H9 (cell line): Measurements from ENCODE around the gene MUCL3. TPM values are rescaled to one million over a fixed set of nuclear protein-coding genes. Genes with fewer than 3 reads are reported as not detected.
A peak's percentile ranks its signal among the peaks of the same experiment; 100 is the strongest.

Experiments used
- DNase-seq: peaks from one replicate; pipeline ENCODE4 v3.0.0-alpha.2; 2017
- H2AFZ ChIP-seq: one replicate; pipeline ENCODE4 v1.6.1; 2013; ENCODE audit warnings: mild to moderate bottlenecking, low read length, control low read depth, moderate library complexity
- H2AK5ac ChIP-seq: 2 replicates; pipeline ENCODE4 v1.6.1; 2013; ENCODE audit warnings: low read length, control low read depth, mixed read lengths; ENCODE audit not compliant: insufficient read length
- H2BK120ac ChIP-seq: one replicate; pipeline ENCODE4 v1.6.1; 2013; ENCODE audit warnings: low read depth, mild to moderate bottlenecking, low read length, control low read depth, inconsistent platforms; ENCODE audit not compliant: poor library complexity, severe bottlenecking
- H2BK12ac ChIP-seq: 2 replicates; pipeline ENCODE4 v1.6.1; 2013; ENCODE audit warnings: low read length, control low read depth, mixed read lengths, low read depth; ENCODE audit not compliant: insufficient read length
- H2BK15ac ChIP-seq: 2 replicates; pipeline ENCODE4 v1.6.1; 2013; ENCODE audit warnings: low read depth, low read length, control low read depth
- H2BK20ac ChIP-seq: one replicate; pipeline ENCODE4 v1.6.1; 2013; ENCODE audit warnings: low read depth, mild to moderate bottlenecking, low read length, control low read depth, inconsistent platforms; ENCODE audit not compliant: poor library complexity, severe bottlenecking
- H2BK5ac ChIP-seq: 2 replicates; pipeline ENCODE4 v1.6.1; 2013; ENCODE audit warnings: low read length, control low read depth, mixed read lengths; ENCODE audit not compliant: insufficient read length
- H3K14ac ChIP-seq: 2 replicates; pipeline ENCODE4 v1.6.1; 2013; ENCODE audit warnings: low read length, control low read depth; ENCODE audit not compliant: insufficient read depth
- H3K18ac ChIP-seq: 2 replicates; pipeline ENCODE4 v1.6.1; 2013; ENCODE audit warnings: low read depth, mild to moderate bottlenecking, mixed read lengths, low read length, control low read depth; ENCODE audit not compliant: insufficient read length
- H3K23ac ChIP-seq: 2 replicates; pipeline ENCODE4 v1.6.1; 2013; ENCODE audit warnings: low read length, control low read depth, mixed read lengths, low read depth; ENCODE audit not compliant: insufficient read length
- H3K23me2 ChIP-seq: 2 replicates; pipeline ENCODE4 v1.6.1; 2013; ENCODE audit warnings: low read depth, mild to moderate bottlenecking, mixed read lengths, low read length, control low read depth; ENCODE audit not compliant: insufficient read length, poor library complexity, severe bottlenecking
- H3K27ac ChIP-seq: 2 replicates; pipeline ENCODE4 v1.5.1; 2013; ENCODE audit warnings: low read length, control low read depth, mixed read lengths, low read depth; ENCODE audit not compliant: insufficient read length
- H3K27me3 ChIP-seq: 2 replicates; pipeline ENCODE4 v1.6.1; 2013; ENCODE audit warnings: low read length, control low read depth, inconsistent platforms; ENCODE audit not compliant: insufficient read depth
- H3K4ac ChIP-seq: 2 replicates; pipeline ENCODE4 v1.6.1; 2013; ENCODE audit warnings: low read depth, mild to moderate bottlenecking, control low read depth, inconsistent platforms, low read length, moderate library complexity
- H3K4me1 ChIP-seq: 2 replicates; pipeline ENCODE4 v1.6.1; 2013; ENCODE audit warnings: low read length, control low read depth, inconsistent platforms; ENCODE audit not compliant: insufficient read depth
- H3K4me2 ChIP-seq: 2 replicates; pipeline ENCODE4 v1.6.1; 2013; ENCODE audit warnings: low read length, control low read depth, mixed read lengths; ENCODE audit not compliant: insufficient read length, insufficient read depth
- H3K56ac ChIP-seq: 2 replicates; pipeline ENCODE4 v1.6.1; 2013; ENCODE audit warnings: low read depth, mild to moderate bottlenecking, mixed read lengths, low read length, control low read depth; ENCODE audit not compliant: insufficient read length
- H3K79me1 ChIP-seq: 2 replicates; pipeline ENCODE4 v1.6.1; 2013; ENCODE audit warnings: low read depth, mild to moderate bottlenecking, moderate library complexity, low read length, control low read depth, inconsistent platforms; ENCODE audit not compliant: insufficient read depth, poor library complexity, severe bottlenecking
- H3K79me2 ChIP-seq: 2 replicates; pipeline ENCODE4 v1.6.1; 2013; ENCODE audit warnings: low read length, control low read depth, inconsistent platforms; ENCODE audit not compliant: insufficient read depth
- H3K9ac ChIP-seq: 2 replicates; pipeline ENCODE4 v1.6.1; 2013; ENCODE audit warnings: low read length, control low read depth, mixed read lengths; ENCODE audit not compliant: insufficient read length; ENCODE audit errors: extremely low read depth
- H3K9me3 ChIP-seq: one replicate; pipeline ENCODE4 v1.6.1; 2013; ENCODE audit warnings: low read depth, low read length, inconsistent platforms; ENCODE audit not compliant: control insufficient read depth
- H3T11ph ChIP-seq: one replicate; pipeline ENCODE4 v1.6.1; 2013; ENCODE audit warnings: mild to moderate bottlenecking, low read length, control low read depth, inconsistent platforms
- H4K20me1 ChIP-seq: one replicate; pipeline ENCODE4 v1.6.1; 2013; ENCODE audit not compliant: control insufficient read depth, insufficient read length, insufficient read depth
- H4K5ac ChIP-seq: 2 replicates; pipeline ENCODE4 v1.6.1; 2013; ENCODE audit warnings: low read depth, mild to moderate bottlenecking, mixed read lengths, low read length, control low read depth; ENCODE audit not compliant: insufficient read length
- H4K8ac ChIP-seq: replicated peaks from 2 replicates; pipeline ENCODE4 v1.6.1; 2013; ENCODE audit warnings: low read length, control low read depth, mixed read lengths, low read depth; ENCODE audit not compliant: insufficient read length
- H4K91ac ChIP-seq: 2 replicates; pipeline ENCODE4 v1.6.1; 2013; ENCODE audit warnings: low read depth, mild to moderate bottlenecking, moderate library complexity, mixed read lengths, low read length, control low read depth; ENCODE audit not compliant: insufficient read length
- H3K27ac Mint-ChIP-seq, 3 experiments: 2 replicates in 2 of 3; 3 replicates in 1 of 3; pipeline ENCODE4 v1.8.0; 2020 to 2021; ENCODE audit warnings: mixed read lengths in 3 of 3, mild to moderate bottlenecking in 1 of 3, moderate library complexity in 1 of 3
- H3K27me3 Mint-ChIP-seq: 2 replicates; pipeline ENCODE4 v1.8.0; 2021; ENCODE audit warnings: low read depth, mild to moderate bottlenecking, moderate library complexity, mixed read lengths
- H3K36me3 Mint-ChIP-seq, 3 experiments: 2 replicates in 2 of 3; 3 replicates in 1 of 3; pipeline ENCODE4 v1.8.0; 2020 to 2021; ENCODE audit warnings: low read depth in 3 of 3, mixed read lengths in 3 of 3; ENCODE audit not compliant: insufficient read depth in 1 of 3
- H3K4me1 Mint-ChIP-seq, 2 experiments: 2 replicates each; pipeline ENCODE4 v1.8.0; 2020; ENCODE audit warnings: mixed read lengths in 2 of 2
- H3K4me3 Mint-ChIP-seq, 2 experiments: 2 replicates in 1 of 2; 3 replicates in 1 of 2; pipeline ENCODE4 v1.8.0; 2020 to 2021; ENCODE audit warnings: mild to moderate bottlenecking in 2 of 2, mixed read lengths in 2 of 2, moderate library complexity in 1 of 2
- H3K9me3 Mint-ChIP-seq, 2 experiments: 2 replicates in 1 of 2; 3 replicates in 1 of 2; pipeline ENCODE4 v1.8.0; 2020; ENCODE audit warnings: mild to moderate bottlenecking in 2 of 2, mixed read lengths in 2 of 2, moderate library complexity in 1 of 2
- WGBS: extraction: QIAGEN DNeasy Blood & Tissue Kit; methylation state at CpG from one replicate; pipeline ENCODE4 v1.1.7; 2013; ENCODE audit warnings: missing lambda C conversion rate, low lambda C conversion rate, mixed read lengths; ENCODE audit not compliant: insufficient read length; ENCODE audit errors: extremely low coverage; 5-methylcytosine and 5-hydroxymethylcytosine counted together
- total RNA-seq: library from RNA; stranded (reverse); gene quantifications from 2 replicates; pipeline ENCODE4 v1.2.1, GENCODE V29; 2021
- TF ChIP-seq, protein P1 (sequence below): fragments of 200-600 bp; sonication (generic); conservative IDR thresholded peaks from 3 replicates; pipeline ENCODE4 v1.8.0; 2021; ENCODE audit warnings: antibody characterized with exemption, mild to moderate bottlenecking

The MUCL3 gene
- total RNA-seq, 1 experiment from 2014 or later: 0.15 TPM

- Histone ChIP-seq H3K27ac (no peak overlapping the region), H2BK20ac (no peak overlapping the region), H3K79me2 (peaks cover under 1% of the 10 kb centered on the region; the same call in 1 of the 2 replicates), H3K23ac (no peak overlapping the region), H4K20me1 (no peaks in the 10 kb centered on the region), H2BK15ac (no peak overlapping the region), H4K8ac (no peak overlapping the region), H3K14ac (no peak overlapping the region), H3K27me3 (no peaks in the 10 kb centered on the region), H4K91ac (no peak overlapping the region), H3T11ph (no peak overlapping the region), H3K23me2 (no peaks in the 10 kb centered on the region), H3K9ac (no peak overlapping the region), H3K79me1 (peaks cover 4% of the 10 kb centered on the region), H3K4ac (no peak overlapping the region), H2BK12ac (no peak overlapping the region), H2AK5ac (no peak overlapping the region), H3K4me1 (no peaks in the 10 kb centered on the region), H4K5ac (no peak overlapping the region), H3K9me3 (no peaks in the 10 kb centered on the region), H3K56ac (no peak overlapping the region), H3K18ac (no peak overlapping the region), H2BK120ac (no peak overlapping the region), H2BK5ac (no peak overlapping the region), H2AFZ (no peak overlapping the region), H3K4me2 (no peak overlapping the region)
- TF ChIP-seq, protein P1, sequence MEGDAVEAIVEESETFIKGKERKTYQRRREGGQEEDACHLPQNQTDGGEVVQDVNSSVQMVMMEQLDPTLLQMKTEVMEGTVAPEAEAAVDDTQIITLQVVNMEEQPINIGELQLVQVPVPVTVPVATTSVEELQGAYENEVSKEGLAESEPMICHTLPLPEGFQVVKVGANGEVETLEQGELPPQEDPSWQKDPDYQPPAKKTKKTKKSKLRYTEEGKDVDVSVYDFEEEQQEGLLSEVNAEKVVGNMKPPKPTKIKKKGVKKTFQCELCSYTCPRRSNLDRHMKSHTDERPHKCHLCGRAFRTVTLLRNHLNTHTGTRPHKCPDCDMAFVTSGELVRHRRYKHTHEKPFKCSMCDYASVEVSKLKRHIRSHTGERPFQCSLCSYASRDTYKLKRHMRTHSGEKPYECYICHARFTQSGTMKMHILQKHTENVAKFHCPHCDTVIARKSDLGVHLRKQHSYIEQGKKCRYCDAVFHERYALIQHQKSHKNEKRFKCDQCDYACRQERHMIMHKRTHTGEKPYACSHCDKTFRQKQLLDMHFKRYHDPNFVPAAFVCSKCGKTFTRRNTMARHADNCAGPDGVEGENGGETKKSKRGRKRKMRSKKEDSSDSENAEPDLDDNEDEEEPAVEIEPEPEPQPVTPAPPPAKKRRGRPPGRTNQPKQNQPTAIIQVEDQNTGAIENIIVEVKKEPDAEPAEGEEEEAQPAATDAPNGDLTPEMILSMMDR: no peak
- Mint-ChIP-seq H3K4me3 (no peak overlapping the region), H3K4me1 (peaks cover 21 to 25% of the 10 kb centered on the region in 2 experiments), H3K27me3 (no peaks in the 10 kb centered on the region), H3K36me3 (peaks cover 48 to 92% (median 86%) of the 10 kb centered on the region in 3 experiments), H3K27ac (peak overlapping the region in 1 of 3 experiments; percentile 11; a peak in 1 of 7 replicates), H3K9me3 (no peaks in the 10 kb centered on the region)
- no peak for DNase-seq
- no CpG with 5 or more reads among the region's 8 CpGs for WGBS
These were observed 47.1 kb upstream of the MUCL3 start for GRCh38 chr6:30893666-30894065.
